ENCODE results near the gene SMIM8.
A peak's percentile ranks its signal among the peaks of the same experiment; 100 is the strongest.

Gene SMIM8

GRCh38 chr6:87336367-87336766 is 14.0 kb downstream of the SMIM8 start:
- no peak for DNase-seq

DNA sequence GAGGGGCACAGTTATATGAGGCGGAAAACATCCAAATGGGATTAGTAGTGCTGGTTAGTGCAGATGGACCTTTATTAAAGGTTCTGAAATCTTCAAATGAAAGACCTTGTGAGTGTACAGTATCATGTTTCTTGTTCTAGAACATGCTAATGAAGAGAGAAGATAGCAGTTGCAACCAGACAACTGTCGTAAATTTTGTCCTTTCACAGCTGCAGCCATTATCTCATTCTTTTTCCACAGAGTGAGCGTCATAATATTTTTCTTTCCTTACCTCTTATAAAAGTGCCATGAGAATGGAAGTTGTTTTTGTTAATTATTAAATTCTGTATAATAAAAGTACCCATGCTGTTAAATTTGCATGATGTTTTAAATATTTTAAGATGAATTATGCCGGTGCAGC is 17.8 kb downstream of the SMIM8 start:
- DNase-seq: no peak

- DNase-seq: no peak
These were observed 18.8 kb downstream of the SMIM8 start for GRCh38 chr6:87341158-87341557.

GRCh38 chr6:87341899-87342298 is 19.5 kb downstream of the SMIM8 start:
- no peak for DNase-seq

- no peak for DNase-seq
These were observed 20.4 kb downstream of the SMIM8 start for GRCh38 chr6:87342829-87343228.

- DNase-seq: no peak
These were observed 22.3 kb downstream of the SMIM8 start, which contains the start of gene C6orf163 for GRCh38 chr6:87344731-87345130. Gene C6orf163, plus strand, starts transcription at chr6:87344813. Its CDS starts 287 bp downstream, at chr6:87345100.

- no peak for DNase-seq
These were observed 24.3 kb downstream of the SMIM8 start for GRCh38 chr6:87346700-87347099.

- DNase-seq: no peak
These were observed 27.5 kb downstream of the SMIM8 start for GRCh38 chr6:87349896-87350295.

DNA sequence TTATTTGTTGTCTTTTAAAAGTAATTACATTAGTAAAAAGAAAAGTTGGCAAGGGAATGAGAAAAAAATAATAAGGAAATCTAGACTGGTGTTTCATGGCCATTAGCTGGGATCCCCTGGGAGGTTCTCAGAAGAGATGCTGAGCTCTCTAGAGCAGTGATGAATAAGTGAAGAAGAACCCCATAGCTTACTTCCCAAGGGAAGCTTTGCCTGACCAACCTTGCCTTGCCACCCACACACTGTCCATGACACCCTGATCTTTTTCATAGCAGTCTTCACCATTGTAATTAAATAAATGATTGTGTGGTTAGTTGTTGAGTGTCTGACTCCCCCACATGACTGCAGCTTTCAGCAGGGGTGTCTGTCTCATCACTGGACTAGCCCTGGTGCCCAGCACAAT is 28.1 kb downstream of the SMIM8 start:
- no peak for DNase-seq

- no peak for DNase-seq
These were observed 29.2 kb downstream of the SMIM8 start for GRCh38 chr6:87351583-87351982.

DNA sequence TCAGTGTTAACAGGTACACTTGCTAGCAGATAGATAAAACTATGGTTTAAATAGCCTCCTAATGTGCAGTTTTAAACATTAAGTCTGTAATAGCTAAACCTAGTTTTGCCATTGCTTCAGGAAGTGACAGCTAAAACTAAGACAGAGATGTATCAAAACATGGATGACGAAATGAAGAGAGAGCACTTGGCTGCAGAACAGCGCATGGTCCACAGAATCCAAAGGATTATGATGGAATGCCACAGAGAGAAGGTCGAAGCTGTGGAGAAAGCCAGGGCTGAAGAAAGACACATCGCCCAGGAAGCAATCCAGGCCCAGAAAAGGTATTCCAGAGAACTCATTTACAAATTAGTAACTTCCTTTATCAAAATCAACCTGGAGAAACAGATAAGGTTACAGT is 33.8 kb downstream of the SMIM8 start:
- no peak for DNase-seq

DNA sequence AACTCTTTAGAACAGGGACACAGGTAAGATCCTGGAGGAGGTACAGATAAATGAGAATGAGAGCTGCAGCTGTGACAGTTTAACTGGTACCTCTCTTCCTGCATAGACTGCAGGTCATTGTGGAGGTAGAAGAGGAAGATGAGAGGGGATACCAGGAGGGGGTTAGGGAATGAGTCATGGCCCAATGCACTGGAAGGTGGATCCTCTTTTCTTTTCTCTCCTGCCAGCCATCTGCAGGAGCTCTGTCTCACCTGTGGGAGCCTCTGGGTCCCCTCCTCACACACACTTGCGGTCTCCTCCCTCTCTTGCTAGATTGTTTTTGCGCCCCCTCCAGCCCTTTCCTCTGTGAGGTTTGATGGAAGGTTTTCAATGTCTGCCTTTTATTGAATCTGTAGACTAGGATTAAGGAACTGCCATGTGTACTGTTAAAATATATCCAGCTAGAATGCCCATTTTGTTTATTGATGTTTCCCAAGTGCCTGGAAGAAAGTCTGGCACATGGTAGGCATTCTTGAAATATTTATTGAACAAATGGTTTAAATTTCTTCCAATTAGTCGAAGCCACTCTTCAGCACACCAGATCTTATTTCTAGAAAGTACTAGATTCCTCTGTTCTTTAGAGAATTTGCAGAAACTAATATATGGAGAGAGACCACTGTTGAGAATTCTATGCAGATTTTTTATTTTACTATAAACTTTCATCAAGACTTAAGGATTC is 35.2 kb downstream of the SMIM8 start:
- no peak for DNase-seq

DNA sequence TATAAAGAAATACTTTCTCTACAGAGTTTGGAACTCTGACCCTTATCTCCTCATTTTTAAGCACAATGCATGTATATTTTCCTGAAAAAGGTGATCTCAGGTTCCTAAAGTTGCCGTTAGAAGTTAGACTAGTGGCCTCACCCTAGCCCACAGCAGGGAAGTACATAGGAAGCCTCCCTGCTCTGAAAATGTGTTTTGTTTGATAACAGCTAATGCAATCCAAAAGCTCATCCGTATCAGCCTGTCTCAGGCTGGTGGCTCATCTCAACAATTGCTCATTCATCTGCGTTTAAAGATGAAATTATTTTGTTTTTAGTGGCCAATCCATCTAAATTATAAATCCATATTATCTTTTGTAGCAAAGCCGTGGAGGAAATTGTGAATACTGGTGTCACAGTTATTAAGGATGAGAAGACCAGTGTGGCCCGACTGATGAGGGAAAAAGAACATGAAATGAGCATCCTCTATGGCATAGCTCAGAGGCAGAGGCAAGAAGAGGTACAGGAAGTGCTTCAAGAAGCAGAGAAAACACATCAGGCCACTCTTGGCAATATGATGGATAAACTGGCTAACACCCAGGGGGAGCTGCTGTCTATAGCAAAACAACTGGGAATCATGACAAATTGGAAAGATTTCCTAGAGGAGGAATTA is 42.3 kb downstream of the SMIM8 start:
- no peak for DNase-seq

DNA sequence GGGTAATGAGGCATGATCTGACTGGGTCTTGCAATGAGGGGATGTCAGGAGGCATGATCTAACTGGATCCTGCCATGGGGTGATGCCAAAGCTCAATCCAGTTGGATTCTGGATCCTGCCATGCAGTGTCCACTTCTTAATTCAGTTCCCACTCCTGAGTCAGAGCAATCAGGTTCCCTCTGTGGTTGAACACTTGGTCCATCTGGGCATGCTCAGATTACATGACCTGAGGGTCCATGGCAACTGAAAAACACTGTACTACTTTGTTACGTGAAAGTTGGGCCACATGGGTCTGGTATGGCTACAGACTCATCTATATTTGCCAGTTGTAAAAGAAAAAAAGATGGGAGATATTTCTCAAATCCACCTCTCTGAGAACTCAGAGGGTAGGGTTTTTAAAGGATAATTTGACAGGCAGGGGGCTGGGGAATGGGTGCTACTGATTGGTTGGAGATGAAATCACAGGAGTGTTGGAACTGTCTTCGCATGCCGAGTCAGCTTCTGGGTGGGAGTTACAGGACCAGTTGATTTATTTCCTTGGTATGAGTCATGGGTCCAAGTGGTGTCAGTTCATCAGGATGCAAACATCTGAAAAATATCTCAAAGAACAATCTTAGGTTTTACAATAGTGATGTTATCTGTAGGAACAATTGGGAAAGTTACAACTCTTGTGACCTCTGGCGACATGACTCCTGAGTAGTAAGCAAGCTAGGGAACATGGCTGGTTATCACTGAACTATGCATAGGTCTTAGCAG is 43.9 kb downstream of the SMIM8 start:
- no peak for DNase-seq

DNA sequence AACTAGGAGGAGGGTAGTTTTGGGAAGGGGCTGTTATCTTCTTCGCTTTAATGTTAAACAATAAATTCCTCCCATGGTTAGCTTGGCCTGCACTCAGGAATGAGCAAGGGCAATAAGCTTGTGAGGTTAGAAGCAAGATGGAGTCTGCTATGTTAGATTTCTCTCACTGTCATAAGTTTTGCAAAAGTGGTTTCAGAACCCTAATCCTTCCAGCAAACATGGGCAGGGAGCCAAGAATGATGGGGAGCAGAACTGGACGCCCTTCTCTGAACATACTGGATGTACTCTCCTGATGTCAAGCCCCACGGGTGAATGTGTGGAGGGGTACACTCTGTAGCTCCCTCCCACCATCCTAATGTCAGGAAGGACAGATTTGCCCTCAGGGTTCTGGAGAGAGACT is 44.5 kb downstream of the SMIM8 start:
- no peak for DNase-seq

GRCh38 chr6:87373377-87373776 is 51.0 kb downstream of the SMIM8 start:
- DNase-seq: no peak

DNA sequence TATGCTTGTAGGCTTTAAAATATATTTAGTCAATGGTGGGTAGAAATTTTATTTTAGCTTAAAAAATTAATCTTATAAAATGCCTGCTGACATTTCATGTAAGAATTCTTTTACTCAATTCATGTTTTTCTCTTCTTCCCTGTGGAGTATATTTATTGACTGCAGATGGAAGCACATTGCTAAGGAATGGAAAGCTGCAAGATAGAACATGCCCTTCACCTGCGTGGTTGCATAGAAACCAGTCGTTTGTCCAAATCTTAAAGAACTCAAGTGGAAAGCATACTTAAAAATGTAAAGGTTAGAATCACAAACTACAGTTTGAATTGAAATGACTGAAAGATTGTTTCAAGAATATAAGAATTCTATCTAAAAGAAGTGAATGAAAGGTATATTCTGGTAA is 52.9 kb downstream of the SMIM8 start:
- no peak for DNase-seq

DNA sequence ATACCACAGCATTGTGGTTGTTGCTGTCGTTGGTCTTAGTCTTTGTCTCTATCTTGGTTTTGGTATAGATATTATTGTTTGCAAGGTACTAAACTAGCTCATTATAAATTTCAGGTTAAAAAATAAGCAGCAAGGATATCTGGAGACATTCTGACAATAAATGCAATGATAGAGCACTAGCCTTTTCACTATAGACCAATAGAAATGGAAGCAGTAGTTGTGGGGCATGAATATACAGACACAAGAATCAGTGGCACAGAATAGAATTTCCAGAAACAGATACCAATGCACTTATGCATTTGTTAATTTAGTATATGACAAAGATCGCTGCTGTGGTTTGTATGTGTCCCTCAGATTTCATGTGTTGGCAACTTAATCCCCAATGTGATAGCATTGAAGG is 54.3 kb downstream of the SMIM8 start:
- no peak for DNase-seq

DNA sequence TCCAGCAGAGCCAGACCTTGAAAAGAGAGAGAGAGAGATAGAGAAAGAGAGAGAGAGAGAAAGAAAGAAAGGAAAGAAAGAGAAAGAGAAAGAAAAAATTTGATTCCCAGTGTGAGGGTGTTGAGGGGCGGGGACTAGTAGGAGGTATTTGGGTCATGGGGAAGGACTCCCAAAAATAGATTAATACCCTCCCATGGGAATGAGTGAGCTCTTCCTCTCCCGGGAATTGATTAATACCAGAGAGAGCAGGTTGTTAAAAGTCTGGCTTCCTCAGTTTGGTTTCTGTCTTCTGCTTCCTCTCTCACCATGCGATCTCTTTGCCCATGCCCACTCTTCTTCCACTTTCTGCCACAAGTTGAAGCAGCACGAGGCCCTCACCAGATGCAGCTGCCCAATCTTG is 56.6 kb downstream of the SMIM8 start:
- DNase-seq: no peak

DNA sequence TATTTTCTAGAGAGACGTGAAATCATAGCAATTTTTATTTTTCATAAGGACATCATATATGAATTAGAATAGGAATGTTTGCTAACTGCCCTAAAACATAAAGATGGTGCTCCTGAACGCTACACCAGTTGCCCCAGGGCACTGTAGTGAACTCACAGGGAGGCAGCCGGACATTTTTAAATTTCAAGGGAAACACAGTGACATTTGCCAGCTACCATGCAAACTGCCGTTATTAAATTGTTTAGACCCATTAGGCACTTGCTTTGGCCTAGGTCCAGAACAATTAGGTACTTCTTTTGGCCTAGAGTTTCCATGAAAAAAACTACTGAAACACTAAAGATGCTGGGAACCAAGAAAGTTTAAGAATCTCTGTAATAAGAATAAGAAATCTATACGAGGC is 60.5 kb downstream of the SMIM8 start:
- no peak for DNase-seq

DNA sequence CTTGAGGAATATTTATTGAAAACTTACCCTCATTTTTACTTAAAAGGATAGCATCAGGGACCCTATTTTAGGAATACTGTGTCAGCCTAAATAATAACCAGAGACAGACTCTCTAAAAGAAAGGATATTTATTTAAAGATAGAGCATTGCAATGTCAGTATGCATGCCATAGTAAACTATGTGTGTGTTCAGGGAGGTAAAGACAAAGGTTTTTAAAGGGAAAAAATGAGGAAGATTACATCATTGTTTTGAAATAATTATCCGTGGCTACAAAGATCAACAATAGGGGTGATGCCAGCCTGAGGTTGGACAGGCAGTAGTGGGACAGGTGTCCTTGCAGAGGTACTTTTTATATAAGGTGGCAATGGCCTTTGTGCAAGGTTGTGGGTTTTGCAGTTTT is 61.6 kb downstream of the SMIM8 start:
- DNase-seq: no peak

DNA sequence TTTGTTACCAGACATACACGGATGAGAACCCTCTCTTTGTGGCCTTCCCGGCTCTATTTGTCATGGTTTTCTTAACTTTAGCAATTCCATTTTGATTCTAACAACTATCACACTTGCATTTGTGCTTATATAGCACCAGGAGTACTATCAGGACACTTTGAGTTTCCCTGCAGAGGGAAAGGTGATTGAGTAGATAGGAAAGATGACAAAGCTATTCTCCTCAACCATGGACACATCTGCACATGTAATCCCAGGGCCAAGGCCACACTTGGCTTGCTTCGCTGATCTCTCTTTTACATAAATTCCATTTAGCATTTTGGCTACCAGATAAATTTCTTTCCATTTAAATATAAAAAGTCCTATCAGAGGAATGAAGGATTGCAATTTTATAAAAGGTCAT is 62.1 kb downstream of the SMIM8 start:
- DNase-seq: no peak

DNA sequence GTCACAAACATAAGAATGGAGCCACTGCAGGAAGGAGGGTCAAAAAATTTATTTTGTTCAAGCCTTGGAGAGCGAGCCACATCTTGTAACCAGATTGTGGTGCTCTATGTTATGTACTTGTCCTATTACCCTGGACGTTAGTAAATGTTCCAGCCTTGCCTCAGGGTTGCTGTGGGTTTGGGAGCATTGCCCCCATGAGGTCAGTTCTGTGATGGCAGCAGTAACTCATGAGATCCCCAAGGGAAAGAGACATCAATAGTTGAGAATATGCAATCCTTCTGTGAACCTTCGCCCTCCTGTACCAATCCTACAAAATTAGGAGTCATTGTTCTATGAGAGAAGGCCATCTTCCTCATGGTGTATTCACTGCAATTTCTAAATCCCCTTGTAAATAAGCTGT is 68.9 kb downstream of the SMIM8 start:
- peak; percentile 2 for DNase-seq
